Measurements from ENCODE around the gene RNASET2.

Gene RNASET2

GRCh38 chr6:166996406-166996805 is 40.1 kb upstream of the RNASET2 start:
- Histone ChIP-seq H3K27me3 (ENCODE audit: insufficient read depth, poor library complexity, severe bottlenecking) (no peaks in the 10 kb centered on the region), H3K36me3 (ENCODE audit: low read depth) (peaks cover 6% of the 10 kb centered on the region; the same call in 1 of the 2 replicates), H3K27ac (ENCODE audit: poor library complexity, severe bottlenecking) (no peak overlapping the region), H3K4me1 (ENCODE audit: insufficient read depth, poor library complexity, severe bottlenecking) (peaks cover 11% of the 10 kb centered on the region), H3K9me3 (ENCODE audit: severe bottlenecking) (no peaks in the 10 kb centered on the region), H3K4me3 (ENCODE audit: severe bottlenecking) (no peak overlapping the region)
- DNase-seq (ENCODE audit: low spot score) (no peak), ATAC-seq (ENCODE audit: low read depth) (no peak)
- TF ChIP-seq CTCF (IDR thresholded peaks at IDR 0.05; ENCODE audit: poor library complexity, severe bottlenecking): no peak

GRCh38 chr6:166989427-166990032 is 33.2 kb upstream of the RNASET2 start:
- DNase-seq (ENCODE audit: low spot score): no peak
- TF ChIP-seq CTCF (IDR thresholded peaks at IDR 0.05; ENCODE audit: poor library complexity, severe bottlenecking): peak; percentile 50
- H3K4me1 ChIP-seq (ENCODE audit: insufficient read depth, poor library complexity, severe bottlenecking): no peaks in the 10 kb centered on the region
- peaks cover 2% of the 10 kb centered on the region for H3K27me3 ChIP-seq (ENCODE audit: insufficient read depth, poor library complexity, severe bottlenecking)
- peak; percentile 36; the same call in 1 of the 3 replicates for ATAC-seq (ENCODE audit: low read depth)
- no peaks in the 10 kb centered on the region for H3K36me3 ChIP-seq (ENCODE audit: low read depth)
- H3K27ac ChIP-seq (ENCODE audit: poor library complexity, severe bottlenecking): no peak overlapping the region
- no peaks in the 10 kb centered on the region for H3K9me3 ChIP-seq (ENCODE audit: severe bottlenecking)
- no peak overlapping the region for H3K4me3 ChIP-seq (ENCODE audit: severe bottlenecking)

GRCh38 chr6:166988674-166989201 is 32.4 kb upstream of the RNASET2 start:
- no peak overlapping the region for H3K4me3 ChIP-seq (ENCODE audit: severe bottlenecking)
- DNase-seq (ENCODE audit: low spot score): no peak
- ATAC-seq (ENCODE audit: low read depth): no peak
- TF ChIP-seq CTCF (IDR thresholded peaks at IDR 0.05; ENCODE audit: poor library complexity, severe bottlenecking): no peak
- no peak overlapping the region for H3K27ac ChIP-seq (ENCODE audit: poor library complexity, severe bottlenecking)
- H3K36me3 ChIP-seq (ENCODE audit: low read depth): peaks cover under 1% of the 10 kb centered on the region; the same call in 1 of the 2 replicates
- no peaks in the 10 kb centered on the region for H3K9me3 ChIP-seq (ENCODE audit: severe bottlenecking)
- peaks cover 2% of the 10 kb centered on the region for H3K27me3 ChIP-seq (ENCODE audit: insufficient read depth, poor library complexity, severe bottlenecking)
- no peaks in the 10 kb centered on the region for H3K4me1 ChIP-seq (ENCODE audit: insufficient read depth, poor library complexity, severe bottlenecking)

GRCh38 chr6:166987930-166988329 is 31.6 kb upstream of the RNASET2 start:
- TF ChIP-seq CTCF (IDR thresholded peaks at IDR 0.05; ENCODE audit: poor library complexity, severe bottlenecking): no peak
- Histone ChIP-seq H3K27ac (ENCODE audit: poor library complexity, severe bottlenecking) (no peak overlapping the region), H3K4me1 (ENCODE audit: insufficient read depth, poor library complexity, severe bottlenecking) (no peaks in the 10 kb centered on the region), H3K27me3 (ENCODE audit: insufficient read depth, poor library complexity, severe bottlenecking) (peaks cover 2% of the 10 kb centered on the region), H3K9me3 (ENCODE audit: severe bottlenecking) (no peaks in the 10 kb centered on the region), H3K36me3 (ENCODE audit: low read depth) (peaks cover 5% of the 10 kb centered on the region), H3K4me3 (ENCODE audit: severe bottlenecking) (no peak overlapping the region)
- DNase-seq (ENCODE audit: low spot score): no peak
- ATAC-seq (ENCODE audit: low read depth): no peak

- no peak for TF ChIP-seq CTCF (IDR thresholded peaks at IDR 0.05; ENCODE audit: poor library complexity, severe bottlenecking)
- Histone ChIP-seq H3K27ac (ENCODE audit: poor library complexity, severe bottlenecking) (no peak overlapping the region), H3K27me3 (ENCODE audit: insufficient read depth, poor library complexity, severe bottlenecking) (peaks cover 2% of the 10 kb centered on the region), H3K36me3 (ENCODE audit: low read depth) (peaks cover 5% of the 10 kb centered on the region), H3K9me3 (ENCODE audit: severe bottlenecking) (no peaks in the 10 kb centered on the region), H3K4me3 (ENCODE audit: severe bottlenecking) (no peak overlapping the region), H3K4me1 (ENCODE audit: insufficient read depth, poor library complexity, severe bottlenecking) (no peaks in the 10 kb centered on the region)
- ATAC-seq (ENCODE audit: low read depth) (no peak), DNase-seq (ENCODE audit: low spot score) (no peak)
Measured at GRCh38 chr6:166987448-166987847, 31.1 kb upstream of the RNASET2 start.

All from RWPE2 (cell line).